ENCODE measurements around the gene CLCNKB.
"Not testable (repeated sequence)": the region's sequence is repeated elsewhere in the genome, so short reads cannot be mapped to it uniquely, and the experiment has no call there.

CLCNKB gene

DNA sequence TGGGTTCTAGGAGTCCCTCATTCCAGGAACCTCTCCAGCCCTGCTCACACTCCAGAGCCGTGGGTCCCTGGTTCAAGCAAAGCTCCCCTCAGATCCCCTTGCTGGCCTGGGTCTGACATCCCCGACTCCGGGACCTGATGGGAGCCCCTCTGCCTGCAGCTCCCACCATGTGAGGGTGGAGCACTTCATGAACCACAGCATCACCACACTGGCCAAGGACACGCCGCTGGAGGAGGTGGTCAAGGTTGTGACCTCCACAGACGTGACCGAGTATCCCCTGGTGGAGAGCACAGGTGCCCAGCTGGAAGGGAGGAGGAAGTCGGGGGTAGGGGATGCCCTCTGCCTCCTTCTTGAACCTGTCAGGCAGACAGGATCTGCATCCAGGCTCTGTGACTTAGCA is 12.0 kb upstream of the CLCNKB start:
- FAIRE-seq (no peak), DNase-seq (ENCODE audit: low spot score) (no peak)

DNA sequence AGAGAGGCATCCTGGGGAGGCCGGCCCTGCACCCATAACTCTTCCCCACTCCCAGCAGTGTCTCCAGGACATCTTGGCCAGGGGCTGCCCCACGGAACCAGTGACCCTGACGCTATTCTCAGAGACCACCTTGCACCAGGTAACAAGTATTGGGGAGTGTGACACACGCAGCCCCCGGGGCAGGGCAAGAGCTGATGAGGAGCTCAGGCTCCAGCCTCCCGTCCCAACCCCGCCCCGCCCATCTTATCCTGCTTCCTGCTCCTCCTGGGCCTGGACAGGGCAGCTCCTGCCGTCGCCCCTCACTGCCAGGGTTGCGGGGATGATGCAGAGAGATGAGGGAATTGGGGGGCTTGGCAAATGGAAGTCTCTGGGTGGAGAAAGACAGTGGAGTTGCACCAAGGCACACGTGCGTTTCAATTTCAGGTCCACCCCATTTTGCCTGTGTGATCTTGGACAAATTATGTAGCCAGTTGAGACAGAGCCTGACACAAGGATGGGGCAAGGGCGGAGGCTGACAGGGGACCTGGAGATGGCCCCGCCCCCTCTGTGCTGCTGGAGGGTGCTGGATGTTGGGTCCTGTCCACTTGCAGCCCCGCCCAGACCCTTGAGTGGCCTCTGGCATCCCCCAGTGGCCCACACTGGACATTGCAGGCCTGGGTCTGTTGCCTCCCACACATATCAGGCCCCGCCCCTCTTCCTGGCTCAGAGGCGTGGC is 11.0 kb upstream of the CLCNKB start:
- DNase-seq (ENCODE audit: low spot score) (peak; percentile 63), FAIRE-seq (no peak)

DNA sequence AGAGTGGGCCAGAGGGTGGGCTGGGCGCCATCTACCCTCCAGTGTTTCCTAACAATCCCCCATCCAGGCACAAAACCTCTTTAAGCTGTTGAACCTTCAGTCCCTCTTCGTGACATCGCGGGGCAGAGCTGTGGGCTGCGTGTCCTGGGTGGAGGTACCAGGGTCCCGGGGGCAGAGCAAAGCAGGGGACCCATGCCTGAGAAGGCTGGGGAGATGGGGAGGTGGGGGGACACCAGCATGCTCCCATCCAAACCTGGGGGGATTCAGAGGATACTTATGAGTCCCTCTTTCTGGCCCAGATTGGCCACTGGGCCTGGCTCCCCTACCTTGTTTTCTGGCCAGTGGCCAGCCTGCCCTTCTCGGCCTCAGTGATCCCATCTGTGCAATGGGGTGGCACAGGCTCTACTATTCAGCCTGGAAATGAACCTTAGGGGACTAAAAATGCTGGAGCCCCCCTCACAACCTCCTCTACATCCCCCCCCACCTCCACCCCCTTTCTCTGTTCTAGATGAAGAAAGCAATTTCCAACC is 10.4 kb upstream of the CLCNKB start:
- not testable (repeated sequence) for FAIRE-seq; DNase-seq (ENCODE audit: low spot score)

DNA sequence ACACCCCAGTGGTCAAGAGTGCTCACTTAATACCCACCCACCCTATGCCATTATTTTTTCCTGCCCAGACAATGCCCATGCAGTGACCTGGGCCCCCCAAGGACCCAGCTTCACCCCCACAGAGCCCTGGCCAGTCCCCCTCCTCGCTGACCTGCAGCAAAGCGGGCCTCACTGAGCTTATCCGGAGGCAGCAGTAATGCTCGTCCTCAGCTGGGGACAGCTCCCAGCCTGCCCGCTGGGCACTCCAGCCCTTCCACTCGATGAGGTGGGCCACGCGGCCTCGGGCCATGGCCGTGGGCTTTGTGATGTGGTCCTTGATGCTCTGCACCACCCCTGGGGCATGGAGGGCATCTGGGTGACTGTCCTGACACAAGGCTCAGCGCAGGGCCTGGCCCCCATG is 7.1 kb upstream of the CLCNKB start:
- not testable (repeated sequence) for DNase-seq (ENCODE audit: low spot score); FAIRE-seq

DNA sequence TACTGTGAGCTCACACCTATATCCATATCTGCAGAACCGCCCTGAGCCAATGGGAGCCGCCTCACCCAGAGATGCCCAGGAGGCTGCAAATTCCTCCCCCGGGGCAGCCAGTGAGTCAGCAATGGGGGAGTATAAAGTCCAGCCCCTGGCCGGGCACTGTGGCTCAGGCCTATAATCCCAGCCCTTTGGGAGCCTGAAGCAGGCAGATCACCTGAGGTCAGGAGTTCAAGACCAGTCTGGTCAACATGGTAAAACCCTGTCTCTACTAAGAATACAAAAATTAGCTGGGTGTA is 5.0 kb upstream of the CLCNKB start:
- DNase-seq (ENCODE audit: low spot score) = peak; percentile 37
- FAIRE-seq = no peak

DNA sequence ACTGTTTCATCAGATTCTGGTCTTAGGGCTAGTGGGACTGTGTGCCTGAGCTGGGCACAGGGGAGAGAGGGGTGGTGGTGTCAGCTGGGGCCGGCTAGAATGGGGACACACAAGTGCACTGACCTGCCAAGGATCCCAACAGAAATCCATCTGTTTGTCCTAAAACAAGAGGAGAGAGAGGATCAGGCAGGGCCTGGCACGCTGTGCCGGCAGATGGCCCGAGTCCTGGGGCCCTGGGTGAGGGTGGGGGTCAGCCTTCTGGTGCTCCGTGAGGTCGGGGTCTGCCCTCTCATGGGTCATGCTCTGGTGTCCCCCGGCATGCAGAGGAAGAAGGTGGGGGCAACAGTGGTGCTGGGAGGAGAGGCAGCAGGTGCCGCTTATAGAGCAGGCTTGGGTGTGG is 3.7 kb upstream of the CLCNKB start:
- not testable (repeated sequence) for FAIRE-seq; DNase-seq (ENCODE audit: low spot score)

DNA sequence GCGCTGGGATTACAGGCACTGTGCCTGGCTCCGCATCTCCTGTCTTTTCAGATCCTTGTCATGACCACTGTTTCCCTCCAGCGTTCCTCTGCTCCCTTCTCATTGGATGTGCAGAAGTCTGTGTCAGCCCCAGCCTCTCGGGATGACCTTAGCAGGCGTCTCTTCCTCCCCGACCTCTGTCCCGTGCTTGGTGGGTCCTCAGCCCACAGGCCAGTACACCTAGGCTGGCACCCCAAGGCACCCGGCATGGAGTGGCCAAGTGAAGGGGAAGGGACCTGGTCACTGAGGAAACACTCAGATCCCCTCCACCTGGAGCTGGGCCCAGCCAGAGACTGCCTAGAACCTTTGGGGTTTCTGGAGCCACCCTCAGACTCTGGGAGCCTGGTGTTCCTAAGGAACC is 2.4 kb upstream of the CLCNKB start:
- DNase-seq (ENCODE audit: low spot score) (no peak), FAIRE-seq (no peak)

DNA sequence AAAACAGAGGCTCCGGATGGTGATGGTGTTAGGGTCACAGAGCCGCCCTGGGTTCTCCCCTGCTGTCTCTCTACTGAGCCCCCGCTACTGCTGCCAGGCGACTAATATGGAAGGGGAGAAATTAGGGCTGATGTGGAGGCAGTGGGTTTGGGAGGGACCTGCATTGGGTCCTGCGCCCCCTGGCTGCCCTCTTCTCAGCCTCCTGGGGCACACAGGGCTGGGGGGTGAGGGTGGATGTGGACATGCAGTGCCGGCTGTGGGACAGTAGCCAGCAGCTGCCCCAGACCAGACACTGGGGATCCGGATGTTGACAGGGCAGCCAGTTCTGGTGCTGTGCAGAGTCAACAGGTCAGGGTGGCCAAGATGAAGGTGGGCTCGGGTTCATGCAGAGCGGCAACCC is 1.5 kb upstream of the CLCNKB start:
- no peak for DNase-seq (ENCODE audit: low spot score)
- no peak for FAIRE-seq

DNA sequence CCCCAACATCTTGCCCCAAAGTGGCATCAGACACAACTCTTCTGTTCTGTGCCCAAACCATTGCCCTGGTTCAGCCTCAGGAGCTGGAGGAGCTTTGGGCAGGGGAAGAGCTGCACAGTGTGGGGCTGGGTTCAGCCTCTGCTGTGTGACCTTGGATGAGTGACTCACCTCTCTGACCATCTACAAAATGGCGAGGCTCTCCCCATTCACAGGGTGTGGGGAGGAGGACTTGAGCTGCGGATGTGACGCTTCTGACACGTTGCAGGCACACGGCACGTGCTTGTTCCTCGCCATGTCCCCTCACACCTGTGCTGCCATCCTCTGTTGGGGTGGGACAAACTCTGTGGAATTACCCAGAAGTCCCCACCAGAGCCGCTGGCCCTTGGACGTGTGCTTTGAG is 928 bp upstream of the CLCNKB start:
- DNase-seq (ENCODE audit: low spot score); FAIRE-seq: not testable (repeated sequence)

DNA sequence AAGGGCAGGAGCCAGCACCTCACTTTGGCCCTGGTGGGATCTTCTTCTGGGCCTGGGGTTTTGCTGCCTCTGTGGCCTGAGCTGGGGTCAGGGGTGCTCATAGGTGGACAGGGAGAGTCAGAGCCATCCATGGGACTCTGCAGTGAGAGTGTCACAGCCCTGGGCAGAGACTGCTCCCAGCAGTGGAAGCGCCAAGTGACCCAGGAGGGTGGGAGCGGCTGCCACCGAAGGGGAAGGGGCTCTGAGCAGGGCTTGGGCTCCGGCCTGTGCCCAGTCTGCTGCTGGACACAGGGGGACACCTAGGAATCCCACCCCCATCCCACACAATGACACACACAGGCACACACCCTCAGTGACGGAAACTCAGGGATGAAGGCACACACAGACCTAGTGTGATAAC is 368 bp downstream of the CLCNKB start:
- FAIRE-seq = no peak
- no peak for DNase-seq (ENCODE audit: low spot score)

DNA sequence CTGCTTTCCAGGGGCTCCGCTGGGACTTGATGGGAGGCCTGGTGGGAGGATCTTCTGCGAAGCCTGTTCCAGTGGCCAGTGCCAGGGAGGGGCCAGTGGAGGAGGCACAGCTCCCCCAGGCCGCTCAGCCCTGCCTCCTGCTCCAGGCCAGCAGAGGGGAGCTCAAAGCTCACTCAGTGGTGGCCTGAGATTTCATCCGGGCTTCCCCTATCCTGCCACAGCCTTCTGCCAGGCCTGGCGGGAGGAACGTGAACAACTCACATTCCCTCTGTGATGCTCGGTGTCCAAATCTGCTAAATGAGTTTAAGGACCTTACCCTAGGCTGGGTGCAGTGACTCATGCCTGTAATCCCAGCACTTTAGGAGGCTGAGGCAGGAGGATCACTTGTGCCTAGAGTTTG is 3.3 kb downstream of the CLCNKB start:
- no peak for FAIRE-seq
- no peak for DNase-seq (ENCODE audit: low spot score)

DNA sequence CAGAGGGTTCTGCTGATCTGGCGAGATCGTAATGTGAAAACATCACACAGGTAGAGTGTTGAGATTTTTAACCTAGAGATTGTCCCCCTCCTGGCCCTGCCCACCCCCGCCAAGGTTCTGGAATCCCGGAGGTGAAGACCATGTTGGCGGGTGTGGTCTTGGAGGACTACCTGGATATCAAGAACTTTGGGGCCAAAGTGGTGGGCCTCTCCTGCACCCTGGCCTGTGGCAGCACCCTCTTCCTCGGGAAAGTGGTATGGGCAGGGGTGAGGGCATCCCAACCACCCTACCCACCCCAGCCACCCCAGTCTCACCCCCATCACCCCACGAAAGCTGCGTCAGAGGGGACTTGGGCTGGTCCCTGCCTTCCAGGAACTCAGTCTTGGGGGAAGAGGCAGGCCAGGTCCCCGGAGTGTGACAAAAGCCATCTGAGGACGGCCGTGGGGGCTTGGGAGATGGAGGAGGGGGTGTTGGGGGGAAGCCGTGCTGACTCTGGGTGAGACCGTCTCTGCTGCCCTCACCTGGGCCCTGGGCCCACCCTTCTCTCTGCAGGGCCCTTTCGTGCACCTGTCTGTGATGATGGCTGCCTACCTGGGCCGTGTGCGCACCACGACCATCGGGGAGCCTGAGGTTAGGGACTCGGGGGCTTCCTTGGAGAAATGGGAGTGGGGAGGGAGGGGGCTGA is 4.4 kb downstream of the CLCNKB start:
- DNase-seq (ENCODE audit: low spot score) (no peak), FAIRE-seq (no peak)

DNA sequence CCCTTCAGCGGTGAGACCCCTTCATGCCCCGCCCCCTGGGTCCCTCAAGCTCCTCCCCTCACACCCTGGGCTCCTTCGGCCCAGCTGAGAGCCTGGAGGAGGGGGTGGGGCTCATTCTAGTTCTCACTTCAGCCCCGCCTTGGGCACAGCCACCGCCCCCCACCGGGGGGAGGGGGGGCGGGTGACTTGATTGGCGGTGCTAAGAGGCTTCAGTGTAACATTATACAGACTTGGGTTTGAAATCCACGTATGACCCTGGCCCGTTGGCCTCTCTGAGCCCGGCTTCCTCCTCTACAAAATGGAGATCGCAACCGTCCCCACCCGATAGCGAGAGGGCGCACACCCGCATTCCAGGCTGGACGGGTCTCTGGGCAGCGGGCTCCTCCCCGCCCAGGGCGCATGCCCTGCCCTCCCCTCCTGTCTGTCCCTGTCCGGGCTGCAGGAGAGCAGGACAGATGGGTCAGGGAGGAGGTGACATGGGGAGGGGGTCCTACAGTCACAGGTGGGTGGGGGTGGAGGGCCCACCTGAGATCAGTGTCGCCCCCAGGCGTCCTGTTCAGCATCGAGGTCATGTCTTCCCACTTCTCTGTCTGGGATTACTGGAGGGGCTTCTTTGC is 5.1 kb downstream of the CLCNKB start:
- DNase-seq (ENCODE audit: low spot score) = no peak
- FAIRE-seq = no peak

DNA sequence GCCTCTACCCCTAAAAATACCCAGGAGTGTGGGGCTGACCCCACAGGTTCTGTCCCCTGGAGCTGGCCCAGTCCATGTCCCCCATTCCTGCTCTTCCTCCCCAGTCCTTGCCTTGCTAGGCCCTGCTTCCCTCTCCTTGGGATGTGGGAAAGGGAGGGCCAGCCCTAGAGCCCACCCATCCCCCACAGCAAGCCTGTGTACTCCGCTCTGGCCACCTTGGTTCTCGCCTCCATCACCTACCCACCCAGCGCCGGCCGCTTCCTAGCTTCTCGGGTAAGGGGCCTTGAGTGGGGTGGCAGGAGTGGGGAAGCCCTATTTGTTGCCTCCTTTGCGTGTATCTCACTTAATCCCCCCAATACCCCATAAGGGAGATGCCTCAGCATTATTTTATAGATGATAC is 6.7 kb downstream of the CLCNKB start:
- FAIRE-seq (no peak), DNase-seq (ENCODE audit: low spot score) (no peak)

DNA sequence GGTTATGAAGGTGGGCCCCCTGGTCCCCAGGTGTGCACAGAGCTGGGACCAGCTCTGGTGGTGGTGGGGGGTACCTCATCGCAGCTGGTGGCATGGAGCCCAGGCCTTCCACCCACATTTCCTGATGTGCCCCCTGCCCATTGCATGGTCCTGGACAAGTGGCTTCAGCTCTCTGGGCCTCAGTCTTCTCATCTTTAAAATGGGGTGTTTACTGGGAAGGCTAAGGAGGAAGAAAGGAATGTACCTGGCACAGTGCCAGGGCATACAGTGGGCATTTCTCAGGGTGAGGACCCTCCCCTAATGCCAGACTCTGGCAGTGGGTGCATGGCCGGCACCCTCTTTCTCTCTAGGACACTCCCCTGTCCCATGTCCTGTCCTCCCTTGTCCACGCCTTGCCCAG is 7.5 kb downstream of the CLCNKB start:
- no peak for DNase-seq (ENCODE audit: low spot score)
- FAIRE-seq = no peak

DNA sequence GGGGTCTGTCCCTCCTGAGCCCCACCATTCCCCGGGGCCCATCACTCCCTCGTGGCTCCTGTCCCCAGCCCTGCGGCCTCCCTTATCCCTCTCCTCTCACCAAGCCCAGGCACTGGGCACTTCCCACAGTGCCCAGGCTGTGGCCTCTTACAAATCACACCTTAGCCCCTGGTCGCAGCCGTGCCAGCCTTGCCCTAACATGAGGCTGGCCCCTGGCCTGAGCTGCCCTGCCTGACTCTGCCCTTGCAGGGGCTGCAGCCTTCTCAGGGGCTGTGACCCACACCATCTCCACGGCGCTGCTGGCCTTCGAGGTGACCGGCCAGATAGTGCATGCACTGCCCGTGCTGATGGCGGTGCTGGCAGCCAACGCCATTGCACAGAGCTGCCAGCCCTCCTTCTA is 8.4 kb downstream of the CLCNKB start:
- DNase-seq (ENCODE audit: low spot score); FAIRE-seq: not testable (repeated sequence)

DNA sequence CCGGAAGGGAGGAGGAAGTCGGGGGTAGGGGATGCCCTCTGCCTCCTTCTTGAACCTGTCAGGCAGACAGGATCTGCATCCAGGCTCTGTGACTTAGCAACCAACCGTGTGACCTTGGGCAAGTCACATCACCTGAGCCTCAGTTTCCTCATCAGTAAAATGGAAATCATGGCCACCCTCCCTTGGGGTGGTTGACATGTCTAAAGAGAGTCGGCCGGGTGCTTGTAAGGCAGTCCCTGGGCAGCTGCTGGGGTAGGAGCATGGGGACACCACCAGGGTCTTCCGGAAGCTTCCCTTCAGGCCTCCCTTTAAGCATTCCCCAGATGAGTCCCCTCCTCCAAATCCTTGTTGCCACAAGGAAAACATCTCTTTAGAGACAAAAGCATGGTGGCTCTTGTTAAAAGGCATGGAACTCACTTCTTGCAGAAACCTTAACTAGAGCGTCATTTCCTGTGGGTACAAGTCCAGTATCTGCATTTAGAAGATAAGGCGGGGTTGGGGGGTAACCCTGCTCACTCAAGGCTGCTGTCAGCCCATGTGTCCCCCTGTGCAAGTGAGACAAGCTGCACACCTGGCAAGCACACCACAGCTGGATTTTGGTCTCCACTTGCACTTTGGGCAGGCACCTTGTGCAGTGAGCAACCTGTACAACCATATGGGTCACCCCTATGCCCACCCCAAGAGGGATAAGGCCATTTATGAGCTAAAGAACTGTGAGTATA is 10.4 kb downstream of the CLCNKB start:
- DNase-seq (ENCODE audit: low spot score) (no peak), FAIRE-seq (no peak)

DNA sequence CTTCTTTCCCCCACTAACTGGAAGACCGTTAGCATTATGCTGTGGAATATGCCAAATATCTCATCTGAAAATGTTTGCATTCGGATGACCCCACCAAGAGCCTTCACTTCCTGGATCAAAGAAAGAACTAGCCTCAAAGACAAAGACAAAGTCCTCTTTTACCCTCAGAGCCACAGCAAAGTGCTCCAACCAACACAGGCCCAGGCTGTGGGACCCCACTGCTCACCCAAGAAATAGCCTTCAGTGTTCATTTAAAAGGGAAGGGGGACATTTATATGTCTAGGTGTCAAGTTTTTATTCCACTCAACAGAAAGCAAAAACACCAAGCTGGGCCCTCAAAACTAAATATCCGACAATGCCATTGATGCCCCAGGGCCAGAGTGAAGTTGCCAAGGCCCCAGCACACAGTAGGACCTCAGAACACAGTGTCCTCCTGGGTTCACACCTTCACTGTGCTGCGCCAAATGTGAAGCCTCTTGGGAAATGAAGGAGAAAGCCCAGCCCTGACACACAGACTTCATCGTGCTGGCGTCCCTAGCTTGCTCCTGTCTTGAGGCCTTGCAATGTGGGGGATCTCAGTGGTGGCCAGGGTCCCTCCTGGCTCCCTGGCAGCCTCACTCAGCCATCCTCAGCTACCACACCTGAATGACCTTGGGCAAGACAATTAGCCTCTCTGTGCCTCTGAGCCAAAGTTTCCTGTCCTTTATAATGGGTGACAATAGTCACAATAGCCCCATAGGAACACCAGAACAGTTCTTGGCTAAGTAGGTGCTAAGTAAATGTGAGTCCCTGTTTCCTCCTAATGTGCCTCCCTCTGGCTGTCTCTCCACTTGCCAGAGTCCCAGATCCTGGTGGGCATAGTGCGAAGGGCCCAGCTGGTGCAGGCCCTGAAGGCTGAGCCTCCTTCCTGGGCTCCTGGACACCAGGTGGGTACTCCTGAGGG is 11.3 kb downstream of the CLCNKB start:
- FAIRE-seq = no peak

DNA sequence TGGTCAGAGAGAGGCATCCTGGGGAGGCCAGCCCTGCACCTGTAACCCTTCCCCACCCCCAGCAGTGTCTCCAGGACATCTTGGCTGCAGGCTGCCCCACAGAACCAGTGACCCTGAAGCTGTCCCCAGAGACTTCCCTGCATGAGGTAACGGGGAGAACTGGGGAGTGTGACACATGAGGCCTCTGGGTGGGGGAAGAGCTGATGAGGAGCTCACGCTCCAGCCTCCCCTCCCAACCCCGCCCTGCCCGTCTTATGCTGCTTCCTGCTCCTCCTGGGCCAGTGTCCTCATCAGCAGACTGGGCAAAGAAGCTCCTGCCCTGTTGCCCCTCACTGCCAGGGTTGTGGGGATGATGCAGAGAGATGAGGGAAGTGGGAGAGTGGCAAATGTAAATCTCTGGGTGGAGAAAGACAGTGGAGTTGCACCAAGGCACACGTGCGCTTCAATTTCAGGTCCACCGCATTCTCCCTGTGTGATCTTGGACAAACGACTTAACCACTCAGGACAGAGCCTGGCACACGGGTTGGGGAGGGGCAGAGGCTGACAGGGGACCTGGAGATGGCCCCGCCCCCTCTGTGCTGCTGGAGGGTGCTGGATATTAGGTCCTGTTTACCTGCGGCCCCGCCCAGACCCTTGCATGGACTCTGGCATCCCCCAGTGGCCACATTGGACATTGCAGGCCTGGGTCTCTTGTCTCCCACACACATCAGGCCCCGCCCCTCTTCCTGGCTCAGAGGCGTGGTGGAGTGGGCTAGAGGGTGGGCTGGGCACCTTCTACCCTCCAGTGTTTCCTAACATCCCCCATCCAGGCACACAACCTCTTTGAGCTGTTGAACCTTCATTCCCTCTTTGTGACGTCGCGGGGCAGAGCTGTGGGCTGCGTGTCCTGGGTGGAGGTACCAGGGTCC is 12.3 kb downstream of the CLCNKB start:
- no peak for FAIRE-seq
- DNase-seq (ENCODE audit: low spot score) = peak; percentile 47

More for the DNA sequence above, 11.3 kb downstream of the CLCNKB start:
- DNase-seq (ENCODE audit: low spot score) = no peak

DNA sequence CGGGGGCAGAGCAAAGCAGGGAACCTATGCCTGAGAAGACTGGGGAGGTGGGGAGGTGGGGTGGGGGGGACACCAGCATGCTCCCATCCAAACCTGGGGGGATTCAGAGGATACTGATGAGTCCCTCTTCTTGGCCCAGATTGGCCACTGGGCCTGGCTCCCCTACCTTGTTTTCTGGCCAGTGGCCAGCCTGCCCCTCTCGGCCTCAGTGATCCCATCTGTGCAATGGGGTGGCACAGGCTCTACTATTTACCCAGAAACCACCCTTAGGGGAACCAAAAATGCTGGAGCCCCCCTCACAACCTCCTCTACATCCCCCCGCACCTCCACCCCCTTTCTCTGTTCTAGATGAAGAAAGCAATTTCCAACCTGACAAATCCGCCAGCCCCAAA is 12.9 kb downstream of the CLCNKB start:
- FAIRE-seq; DNase-seq (ENCODE audit: low spot score): not testable (repeated sequence)
